Endothelial cell of umbilical vein (primary cell): ENCODE data around the gene SPINT2. TPM values are rescaled to one million over a fixed set of nuclear protein-coding genes. Genes with fewer than 3 reads are reported as not detected.

Source experiments
- BruUV-seq: library from RNA; stranded (reverse); fragments of 400-500 nt; replicated peaks from 2 replicates; lab custom pipeline; 2021; lab: Mats Ljungman, UMichigan
- CTCF ChIA-PET: fragments of 300-600, 350-600 bp; sonication (Branson Sonifier 250); formaldehyde crosslinking; loops from one replicate; lab custom pipeline; 2021; ENCODE audit warnings: antibody characterized with exemption, inconsistent platforms; lab: Charles Lee
- POLR2A ChIA-PET: fragments of 300-600, 350-600 bp; sonication (Branson Sonifier 250); formaldehyde crosslinking; loops from one replicate; lab custom pipeline; 2021; ENCODE audit warnings: antibody characterized with exemption, inconsistent platforms; lab: Charles Lee
- DNase-seq: peaks from one replicate; pipeline ENCODE4 v3.0.0-alpha.2; 2011; ENCODE audit warnings: low read depth, low spot score
- FAIRE-seq: peaks from 2 replicates; lab custom pipeline; 2011; peaks lifted over from hg19 to GRCh38; lab: Jason Lieb, UNC
- H2AFZ ChIP-seq: 2 replicates; pipeline ENCODE4 v1.6.0; 2012; ENCODE audit warnings: low read depth, low read length, control low read depth, inconsistent platforms
- H3K27ac ChIP-seq: 2 replicates; pipeline ENCODE4 v1.5.1; 2011; ENCODE audit warnings: low read depth, mild to moderate bottlenecking, control low read depth, low read length, moderate library complexity; ENCODE audit not compliant: insufficient read depth
- H3K27me3 ChIP-seq, 2 experiments: 2 replicates each; pipeline versions ENCODE4 v1.6.0 to v1.6.1; 2011; ENCODE audit warnings: low read length in 2 of 2, mixed read lengths in 1 of 2; ENCODE audit not compliant: control insufficient read depth in 2 of 2, insufficient read depth in 2 of 2
- H3K36me3 ChIP-seq, 2 experiments: 2 replicates in 1 of 2; 3 replicates in 1 of 2; pipeline ENCODE4 v1.5.1; 2011; ENCODE audit warnings: low read length in 2 of 2, mild to moderate bottlenecking in 1 of 2, moderate library complexity in 1 of 2; ENCODE audit not compliant: control insufficient read depth in 2 of 2, insufficient read depth in 2 of 2; ENCODE audit errors: extremely low read depth in 1 of 2
- H3K4me1 ChIP-seq: 3 replicates; pipeline ENCODE4 v1.5.1; 2011; ENCODE audit warnings: mild to moderate bottlenecking, low read length; ENCODE audit not compliant: control insufficient read depth, insufficient read depth; ENCODE audit errors: extremely low read depth
- H3K4me2 ChIP-seq: 2 replicates; pipeline ENCODE4 v1.6.1; 2011; ENCODE audit warnings: low read length, control low read depth, mixed read lengths; ENCODE audit not compliant: insufficient read depth
- H3K4me3 ChIP-seq, 3 experiments: fragments of 200-600 bp in 1 of 3; sonication (generic), shearing (Covaris generic) in 1 of 3; replicated peaks in 1 of 3; 2 replicates each; pipeline ENCODE4 v1.5.1; 2011 to 2016; ENCODE audit warnings: control low read depth in 3 of 3, low read length in 3 of 3, mild to moderate bottlenecking in 2 of 3, inconsistent platforms in 1 of 3, low read depth in 1 of 3, moderate library complexity in 1 of 3; ENCODE audit not compliant: insufficient read depth in 1 of 3
- H3K79me2 ChIP-seq: 2 replicates; pipeline ENCODE4 v1.6.0; 2012; ENCODE audit warnings: low read length, inconsistent platforms; ENCODE audit not compliant: control insufficient read depth, insufficient read depth
- H3K9ac ChIP-seq: replicated peaks from 2 replicates; pipeline ENCODE3; 2011; ENCODE audit warnings: low read length, control low read depth; ENCODE audit not compliant: insufficient read depth; ENCODE audit errors: extremely low read depth
- H3K9me1 ChIP-seq: replicated peaks from 3 replicates; pipeline ENCODE4 v1.6.0; 2011; ENCODE audit warnings: mild to moderate bottlenecking, low read length; ENCODE audit not compliant: control insufficient read depth, insufficient read depth; ENCODE audit errors: extremely low read depth
- H3K9me3 ChIP-seq: replicated peaks from 2 replicates; pipeline ENCODE4 v1.5.1; 2012; ENCODE audit warnings: low read length, inconsistent platforms; ENCODE audit not compliant: control insufficient read depth, insufficient read depth
- H4K20me1 ChIP-seq: replicated peaks from 2 replicates; pipeline ENCODE3; 2011; ENCODE audit warnings: mild to moderate bottlenecking, low read length; ENCODE audit not compliant: control insufficient read depth, insufficient read depth; ENCODE audit errors: extremely low read depth
- EZH2 ChIP-seq: IDR thresholded peaks from 2 replicates; pipeline ENCODE4 v1.6.1; 2012; ENCODE audit warnings: borderline replicate concordance, low read depth, mild to moderate bottlenecking, moderate library complexity, low read length, inconsistent platforms; ENCODE audit not compliant: severe bottlenecking
- FOS ChIP-seq: IDR thresholded peaks from 2 replicates; pipeline ENCODE4 v1.6.1; 2011; ENCODE audit warnings: mild to moderate bottlenecking, low read length, moderate library complexity, borderline replicate concordance; ENCODE audit not compliant: insufficient read depth
- GATA2 ChIP-seq: IDR thresholded peaks from 2 replicates; pipeline ENCODE4 v1.7.0; 2011; ENCODE audit warnings: low read depth, mild to moderate bottlenecking, moderate library complexity, mixed read lengths, low read length; ENCODE audit not compliant: insufficient read length, insufficient read depth
- JUN ChIP-seq: IDR thresholded peaks from 2 replicates; pipeline ENCODE4 v1.6.1; 2011; ENCODE audit warnings: borderline replicate concordance, low read depth; ENCODE audit not compliant: insufficient read length, insufficient read depth
- MYC ChIP-seq: IDR thresholded peaks from one replicate; pipeline ENCODE4 v1.6.1; 2011; ENCODE audit warnings: mild to moderate bottlenecking, low read depth, low read length
- POLR2A ChIP-seq: IDR thresholded peaks from 2 replicates; pipeline ENCODE4 v1.6.1; 2012; ENCODE audit warnings: low read depth, mild to moderate bottlenecking, control low read depth, low read length
- POLR2AphosphoS5 ChIP-seq: IDR thresholded peaks from 2 replicates; pipeline ENCODE4 v1.6.1; 2012; ENCODE audit warnings: low read depth, mild to moderate bottlenecking, control low read depth, low read length, moderate library complexity; ENCODE audit not compliant: insufficient read depth
- dilution Hi-C: fragments of 300-500 bp; cut with MboI; formaldehyde crosslinking; loops from one replicate; pipeline ENCODE4 v1.15.0; 2019; ENCODE audit warnings: low sequenced_read_pairs; ENCODE audit not compliant: extremely low pct_ligation_motif_present
- intact Hi-C: fragments of 100-400 bp; cut with micrococcal nuclease; formaldehyde crosslinking; loops from one replicate; pipeline ENCODE4 v1.10.0; 2022
- polyA plus RNA-seq, 4 experiments: library from polyadenylated mRNA; depleted of rRNA in 3 of 4; stranded (reverse) in 3 of 4; unstranded in 1 of 4; fragments of >200 nt; gene quantifications; 2 replicates each; pipeline versions ENCODE4 v1.2.1 to v1.2.3, GENCODE V29; 2011 to 2012; ENCODE audit warnings: missing spikeins in 1 of 4
- total RNA-seq: library from RNA; stranded (reverse); gene quantifications from 2 replicates; pipeline ENCODE4 v1.2.3, GENCODE V29; 2021
- TF ChIP-seq, protein P1 (sequence below), 2 donors: IDR thresholded peaks; 1 replicate in 1 of 2; 2 replicates in 1 of 2; pipeline ENCODE4 v1.5.1; 2011; ENCODE audit warnings: low read length in 2 of 2, mild to moderate bottlenecking in 2 of 2, moderate library complexity in 2 of 2, control low read depth in 1 of 2, inconsistent platforms in 1 of 2, low read depth in 1 of 2; ENCODE audit not compliant: insufficient read depth in 1 of 2; ENCODE audit errors: extremely low read depth in 1 of 2
- TF ChIP-seq, protein P2 (sequence below): IDR thresholded peaks from 2 replicates; pipeline ENCODE4 v1.6.1; 2011; ENCODE audit not compliant: insufficient read depth, insufficient read length

Gene SPINT2
- total and polyA plus RNA-seq, 2 donors (not counting 3 experiments of a cell fraction or from before 2014, with no cell fraction given) = 28.9 to 46.6 TPM

DNA sequence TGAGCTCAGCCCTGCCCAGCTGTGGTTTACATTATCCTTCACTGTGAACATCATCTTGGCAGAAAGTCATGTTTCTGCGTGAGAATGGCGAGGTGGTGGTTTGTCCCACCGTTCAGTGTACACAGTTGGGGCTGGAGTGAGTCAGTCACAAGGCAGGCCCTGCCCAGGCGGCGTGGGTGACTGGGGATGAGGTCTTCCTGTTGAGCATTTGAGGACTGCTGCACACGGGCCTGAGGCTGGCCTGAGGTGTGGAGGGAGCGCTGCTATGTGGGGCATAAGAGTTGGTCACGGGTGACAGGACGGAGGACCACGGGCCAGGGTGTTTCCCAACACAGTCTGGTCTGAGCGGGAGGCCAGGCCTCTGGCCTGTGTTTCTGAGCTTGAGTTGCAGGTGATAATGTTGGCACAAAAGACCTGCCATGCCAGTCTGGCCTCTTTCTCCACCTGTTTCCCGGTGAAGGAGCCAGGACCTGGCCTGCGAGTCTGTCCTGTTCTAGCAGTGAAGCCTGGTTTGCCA lies 26.3 kb downstream of the SPINT2 start:
- intact Hi-C loops = no loop called here
- CTCF ChIA-PET = interaction anchor here (1.2 to 2.0 kb wide), 3 partner anchors 13 to 55 kb away, joined by 4 to 7 read pairs (median 4); no protein-coding TSS in a partner anchor

More for the DNA sequence above, 26.3 kb downstream of the SPINT2 start:
- no peaks in the 10 kb centered on the region for H3K79me2 ChIP-seq
- no TSS peak for BruUV-seq
- POLR2A ChIA-PET = no interaction called here
- H4K20me1 ChIP-seq = no peaks in the 10 kb centered on the region
- no peak overlapping the region for H2AFZ ChIP-seq
- no peak overlapping the region for H3K27ac ChIP-seq
- H3K4me3 ChIP-seq = no peak overlapping the region
- no peaks in the 10 kb centered on the region for H3K4me1 ChIP-seq
- DNase-seq (no peak), FAIRE-seq (no peak)
- no peaks in the 10 kb centered on the region for H3K36me3 ChIP-seq
- H3K9me1 ChIP-seq = no peaks in the 10 kb centered on the region
- no peak overlapping the region for H3K9ac ChIP-seq
- TF ChIP-seq POLR2A = no peak
- no peak for TF ChIP-seq POLR2AphosphoS5
- TF ChIP-seq JUN = no peak
- no peak for TF ChIP-seq MYC
- no peak for TF ChIP-seq EZH2
- TF ChIP-seq, protein P1, sequence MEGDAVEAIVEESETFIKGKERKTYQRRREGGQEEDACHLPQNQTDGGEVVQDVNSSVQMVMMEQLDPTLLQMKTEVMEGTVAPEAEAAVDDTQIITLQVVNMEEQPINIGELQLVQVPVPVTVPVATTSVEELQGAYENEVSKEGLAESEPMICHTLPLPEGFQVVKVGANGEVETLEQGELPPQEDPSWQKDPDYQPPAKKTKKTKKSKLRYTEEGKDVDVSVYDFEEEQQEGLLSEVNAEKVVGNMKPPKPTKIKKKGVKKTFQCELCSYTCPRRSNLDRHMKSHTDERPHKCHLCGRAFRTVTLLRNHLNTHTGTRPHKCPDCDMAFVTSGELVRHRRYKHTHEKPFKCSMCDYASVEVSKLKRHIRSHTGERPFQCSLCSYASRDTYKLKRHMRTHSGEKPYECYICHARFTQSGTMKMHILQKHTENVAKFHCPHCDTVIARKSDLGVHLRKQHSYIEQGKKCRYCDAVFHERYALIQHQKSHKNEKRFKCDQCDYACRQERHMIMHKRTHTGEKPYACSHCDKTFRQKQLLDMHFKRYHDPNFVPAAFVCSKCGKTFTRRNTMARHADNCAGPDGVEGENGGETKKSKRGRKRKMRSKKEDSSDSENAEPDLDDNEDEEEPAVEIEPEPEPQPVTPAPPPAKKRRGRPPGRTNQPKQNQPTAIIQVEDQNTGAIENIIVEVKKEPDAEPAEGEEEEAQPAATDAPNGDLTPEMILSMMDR (IDR thresholded peaks at IDR 0.05; ENCODE audit: extremely low read depth in 1 of 2, insufficient read depth in 1 of 2, low read depth in 1 of 2, low read length in 2 of 2) = no peak
- TF ChIP-seq GATA2 = no peak
- TF ChIP-seq, protein P2, sequence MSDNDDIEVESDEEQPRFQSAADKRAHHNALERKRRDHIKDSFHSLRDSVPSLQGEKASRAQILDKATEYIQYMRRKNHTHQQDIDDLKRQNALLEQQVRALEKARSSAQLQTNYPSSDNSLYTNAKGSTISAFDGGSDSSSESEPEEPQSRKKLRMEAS = no peak
- no peak for TF ChIP-seq FOS
- H3K9me3 ChIP-seq = no peaks in the 10 kb centered on the region
- H3K4me2 ChIP-seq = no peak overlapping the region
- dilution Hi-C loops = no loop called here
- H3K27me3 ChIP-seq = no peaks in the 10 kb centered on the region
